Limb (tissue), 2 donors: ENCODE data around the gene OR2S2.
"Not testable (repeated sequence)": the region's sequence is repeated elsewhere in the genome, so short reads cannot be mapped to it uniquely, and the experiment has no call there.

Source experiments
- DNase-seq, 2 donors: peaks; one replicate each; pipeline ENCODE4 v3.0.0-alpha.2; 2016; ENCODE audit errors: extremely low spot score in 2 of 2

OR2S2 gene

DNA sequence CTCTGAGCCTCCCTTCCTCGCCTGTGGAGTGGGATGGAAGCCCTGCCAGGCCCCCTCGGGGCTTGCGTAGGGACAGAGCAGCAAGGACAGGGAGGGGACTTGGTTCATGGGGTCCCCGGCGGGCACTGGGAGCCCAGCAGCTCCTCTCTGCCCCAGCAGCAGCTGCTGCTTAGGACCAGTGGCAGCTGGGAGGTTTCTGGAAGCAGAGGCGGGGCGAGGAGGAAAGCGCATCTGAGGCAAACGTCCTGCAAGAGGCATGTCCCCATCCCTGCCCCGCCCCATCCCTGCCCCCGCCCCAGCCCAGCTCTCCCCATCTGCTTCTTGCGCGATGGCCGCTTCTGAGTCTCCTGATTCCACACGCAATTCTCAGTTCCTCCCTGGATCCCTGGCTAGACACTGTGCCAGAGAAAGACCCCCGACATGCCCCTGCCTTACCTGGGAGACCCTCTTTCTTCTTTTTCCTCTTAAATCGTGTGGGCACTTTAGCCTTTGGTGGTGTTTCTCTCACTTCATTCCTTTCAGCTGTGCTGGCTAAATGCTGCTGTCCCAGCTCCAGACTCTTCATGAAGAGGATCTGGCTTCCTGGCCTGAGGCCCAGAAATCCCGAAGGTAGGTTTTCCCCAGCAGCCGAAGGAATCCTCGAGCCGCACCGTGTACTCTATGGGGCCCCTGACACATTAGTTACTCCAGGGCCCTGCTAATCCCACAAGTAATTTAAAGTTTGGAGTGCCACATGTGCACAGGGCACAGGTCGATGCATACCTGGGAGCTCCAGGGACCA, 4.4 kb upstream of the OR2S2 start:
- DNase-seq = no peak

DNA sequence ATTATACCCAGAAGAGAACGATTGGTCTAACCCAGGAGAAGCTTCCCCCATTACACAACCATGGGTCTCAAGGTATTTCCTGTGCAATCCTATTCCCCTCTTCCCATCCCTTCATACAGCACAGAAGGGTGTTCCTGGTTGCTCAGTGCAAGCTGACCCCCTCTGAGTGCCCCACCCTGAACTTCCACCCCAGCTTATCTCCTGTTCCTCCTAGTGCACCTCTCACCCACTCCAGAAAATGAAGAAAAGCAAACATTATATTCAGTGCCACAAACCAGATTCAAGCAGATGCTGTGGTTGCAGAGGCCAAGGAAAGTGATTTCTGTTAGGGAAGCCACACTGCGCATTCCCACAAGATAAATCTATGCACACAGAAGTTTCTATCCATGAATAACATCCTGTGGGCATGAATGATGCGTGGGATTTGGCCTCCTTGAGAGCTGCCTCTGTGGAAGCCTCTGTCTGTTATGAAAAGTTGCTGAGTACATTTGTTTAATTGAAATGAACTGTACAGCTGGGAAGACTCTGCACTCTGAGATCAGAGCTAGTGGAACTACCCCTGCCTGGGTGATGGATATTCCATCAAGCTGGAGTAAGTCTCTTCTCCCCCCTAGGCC, 2.2 kb upstream of the OR2S2 start:
- no peak for DNase-seq

DNA sequence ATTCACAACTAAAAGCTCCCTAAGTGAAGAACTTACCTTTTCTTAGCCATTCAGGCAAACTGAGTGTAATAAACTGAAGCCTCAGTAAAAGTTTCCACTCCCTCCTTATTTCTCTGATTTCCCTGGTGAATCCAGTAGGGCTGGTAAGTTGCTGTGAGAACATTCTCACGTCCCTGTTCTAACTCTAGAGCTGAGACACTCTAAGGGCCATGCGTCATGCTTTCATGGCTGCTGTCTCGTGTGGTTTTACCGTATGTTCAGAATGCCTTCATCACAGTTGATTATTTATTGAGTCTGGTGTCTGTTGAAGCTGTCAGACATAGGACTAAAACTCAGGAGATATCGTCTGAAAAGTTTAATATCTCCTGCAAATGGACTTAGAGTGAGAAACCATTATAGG, 1.3 kb downstream of the OR2S2 start:
- no peak for DNase-seq

DNA sequence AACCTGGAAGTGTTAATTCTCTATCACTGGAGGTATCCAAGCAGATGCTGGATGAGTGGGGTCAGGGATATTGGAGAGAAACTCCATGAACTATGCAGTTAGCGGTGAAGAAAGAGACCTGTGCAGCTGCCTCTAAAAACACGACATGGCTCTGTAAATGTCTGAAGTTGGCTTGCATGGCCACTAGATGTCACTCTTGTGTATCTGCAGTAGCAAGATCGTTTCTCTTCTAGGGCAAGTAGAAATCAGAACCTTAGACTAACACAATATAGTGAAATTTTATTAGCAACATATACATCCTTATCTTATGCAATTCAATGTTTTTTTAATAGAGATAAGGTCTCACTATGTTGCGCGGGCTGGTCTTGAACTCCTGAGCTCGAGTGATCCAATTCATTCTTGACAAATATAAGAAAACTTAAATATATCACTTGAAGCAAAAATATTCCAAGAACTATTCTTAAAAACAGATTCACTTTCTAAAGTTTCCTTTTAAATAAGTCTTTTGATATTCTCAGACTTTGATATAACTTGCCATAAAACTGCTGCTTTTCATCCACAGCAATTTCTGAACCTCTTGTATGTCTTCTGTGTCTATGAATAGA, 2.9 kb downstream of the OR2S2 start:
- peak; percentile 59 to 91 for DNase-seq

DNA sequence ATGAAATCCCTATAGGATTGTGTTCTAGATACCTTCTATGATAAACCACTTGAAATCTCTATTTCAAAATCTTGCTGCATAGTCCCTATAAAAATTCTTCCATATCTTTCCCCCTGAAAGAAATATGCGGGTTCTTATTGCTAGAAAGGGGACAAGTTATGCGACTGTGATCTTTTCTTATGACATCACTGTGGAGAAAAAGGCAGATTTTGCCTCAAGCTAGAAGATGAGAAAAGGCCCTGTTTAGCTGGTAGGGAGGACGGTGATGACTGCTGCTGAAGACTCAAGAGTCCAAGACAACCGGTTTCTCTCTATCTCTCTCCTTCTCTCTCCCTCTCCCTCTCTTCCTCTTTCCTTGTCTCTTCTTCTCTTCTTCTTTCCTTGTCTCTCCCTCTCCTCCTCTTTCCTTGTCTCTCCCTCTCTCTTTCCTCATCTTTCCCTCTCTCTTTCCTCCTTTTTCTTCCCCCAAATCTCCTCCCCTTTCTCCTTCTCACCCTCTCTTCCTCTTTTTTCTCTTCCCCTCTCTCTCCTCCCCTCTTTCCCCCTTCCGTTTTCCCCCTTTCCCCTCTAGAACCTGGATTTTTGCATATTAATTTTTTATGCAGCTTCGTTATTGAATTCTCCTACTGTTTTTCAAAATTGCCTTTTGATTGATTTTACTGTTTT, 5.3 kb downstream of the OR2S2 start:
- DNase-seq = no peak

DNA sequence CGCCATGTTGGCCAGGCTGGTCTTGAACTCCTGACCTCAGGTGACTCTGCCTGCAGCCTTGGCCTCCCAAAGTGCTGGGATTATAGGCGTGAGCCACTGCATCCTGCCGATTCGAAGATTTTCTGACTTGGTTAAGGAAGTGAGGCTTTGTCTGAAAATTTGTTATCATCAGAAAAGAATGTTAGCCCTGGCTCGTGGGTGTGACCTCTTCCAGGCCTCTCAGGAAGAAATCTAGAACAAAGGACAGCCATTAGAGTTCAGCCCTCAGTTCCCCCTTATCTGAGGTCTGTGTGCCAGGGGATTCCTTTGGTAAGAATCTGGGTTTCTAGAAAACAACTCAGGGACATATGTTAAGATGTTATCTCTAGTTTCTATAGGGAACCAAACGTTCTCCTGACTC, 6.2 kb downstream of the OR2S2 start:
- DNase-seq = no peak

DNA sequence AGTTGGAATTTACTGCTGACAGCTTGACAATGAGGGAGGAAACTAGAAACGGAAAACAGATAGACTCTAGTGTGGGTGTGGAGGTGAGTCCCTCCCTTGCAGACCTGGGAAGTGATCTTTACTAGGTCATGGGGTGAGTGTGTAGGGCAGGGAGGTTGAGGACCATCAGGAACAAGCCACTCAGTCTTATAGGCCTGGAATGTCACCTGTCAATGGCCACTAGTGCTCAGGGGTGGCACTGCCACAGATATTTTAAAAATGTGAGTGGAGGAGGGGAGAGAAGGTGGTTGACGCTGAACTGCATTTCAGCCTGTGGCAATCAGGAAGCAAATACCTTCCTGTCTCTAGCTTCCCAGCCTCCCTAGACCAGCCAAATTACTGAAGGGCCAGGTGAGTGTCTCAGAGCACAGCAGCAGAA, 9.0 kb downstream of the OR2S2 start:
- DNase-seq = no peak

DNA sequence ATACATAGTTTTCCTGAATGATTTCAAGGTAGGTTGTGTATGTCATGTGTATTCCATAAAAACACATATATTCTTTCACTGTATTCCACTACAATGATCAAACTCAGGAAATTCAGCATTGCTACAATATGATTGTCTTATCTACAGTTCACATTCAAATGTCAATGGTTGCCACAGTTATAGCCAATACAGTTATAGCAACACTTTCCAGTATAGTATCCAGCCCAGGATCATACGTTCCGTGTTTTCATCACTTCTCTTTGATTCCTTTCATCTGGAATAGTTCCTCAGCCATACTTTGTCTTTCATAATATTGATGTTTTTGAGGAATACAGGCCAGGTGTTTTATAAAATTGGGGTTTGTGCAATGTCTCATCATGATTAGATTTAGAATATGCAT, 9.5 kb downstream of the OR2S2 start:
- DNase-seq = no peak

DNA sequence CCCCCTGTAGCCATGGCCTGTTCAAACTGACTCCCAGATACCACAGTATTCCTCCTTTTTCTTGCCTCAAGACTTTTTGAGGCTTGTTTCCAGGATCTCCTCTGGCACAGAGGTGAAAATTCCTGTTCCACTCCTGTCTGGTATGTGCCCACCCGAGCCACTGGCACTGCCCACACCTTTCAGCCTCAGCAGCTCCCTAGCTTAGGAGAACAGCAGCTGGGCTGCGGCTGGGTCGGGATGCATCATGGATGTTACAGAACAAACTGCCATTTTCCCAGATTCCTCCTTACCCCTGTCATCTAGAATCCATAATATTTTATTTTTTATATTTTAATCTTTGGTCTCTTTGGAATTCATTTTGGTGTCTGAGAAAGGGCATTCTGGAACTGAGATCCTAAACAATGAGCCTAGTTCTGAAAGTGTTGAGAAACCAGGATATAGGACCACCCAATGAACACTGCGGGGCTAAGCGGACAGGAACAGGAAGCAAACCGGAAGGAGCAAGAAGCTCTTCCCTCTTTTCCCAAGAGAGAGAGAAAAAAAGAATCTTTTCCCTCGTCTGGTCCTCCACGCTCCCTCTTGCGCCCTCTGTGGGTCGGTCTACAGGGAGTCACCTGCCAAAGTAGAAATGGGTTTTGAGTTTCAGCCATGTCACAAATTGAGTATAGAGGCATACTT, 12.5 kb downstream of the OR2S2 start:
- DNase-seq = peak; percentile 75 to 83

DNA sequence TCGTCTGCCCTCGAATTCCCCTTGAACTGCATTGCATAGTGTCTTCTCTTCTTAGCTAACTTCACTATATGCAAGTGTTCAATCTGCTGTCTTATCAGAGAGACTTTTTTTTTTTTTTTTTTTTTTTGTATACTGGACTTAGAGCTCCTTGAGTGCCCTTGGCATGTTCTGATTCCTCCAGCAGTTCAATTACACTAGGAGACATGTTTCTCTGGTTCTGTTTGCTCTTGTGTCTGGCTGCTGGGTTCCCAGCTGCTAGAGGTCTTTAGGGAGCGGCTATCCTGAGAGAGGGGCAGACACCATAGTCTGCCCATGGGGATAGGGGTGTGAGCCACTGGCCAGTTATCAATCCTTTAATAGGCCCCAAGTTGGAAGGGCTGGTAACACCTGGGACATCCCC, 13.1 kb downstream of the OR2S2 start:
- DNase-seq = no peak

DNA sequence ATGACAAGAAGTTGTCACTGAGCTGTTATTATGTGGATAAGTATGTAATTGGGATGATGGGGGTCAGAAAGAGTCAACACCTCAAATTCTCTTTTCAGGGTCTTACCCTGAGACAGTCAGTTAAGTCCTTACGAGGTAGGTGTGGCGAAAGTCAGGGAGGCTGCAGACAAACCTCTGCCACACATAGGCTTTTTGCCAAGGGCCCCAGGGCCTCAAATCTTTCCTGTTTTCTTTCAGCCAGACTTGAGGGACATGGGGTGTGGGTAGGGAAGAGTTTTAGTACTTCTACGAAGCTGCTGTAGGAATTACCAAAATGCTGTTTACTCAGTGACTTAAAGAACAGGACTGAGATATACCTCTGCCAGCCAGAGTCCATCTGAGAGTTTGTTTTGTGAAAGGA, 13.8 kb downstream of the OR2S2 start:
- no peak for DNase-seq

DNA sequence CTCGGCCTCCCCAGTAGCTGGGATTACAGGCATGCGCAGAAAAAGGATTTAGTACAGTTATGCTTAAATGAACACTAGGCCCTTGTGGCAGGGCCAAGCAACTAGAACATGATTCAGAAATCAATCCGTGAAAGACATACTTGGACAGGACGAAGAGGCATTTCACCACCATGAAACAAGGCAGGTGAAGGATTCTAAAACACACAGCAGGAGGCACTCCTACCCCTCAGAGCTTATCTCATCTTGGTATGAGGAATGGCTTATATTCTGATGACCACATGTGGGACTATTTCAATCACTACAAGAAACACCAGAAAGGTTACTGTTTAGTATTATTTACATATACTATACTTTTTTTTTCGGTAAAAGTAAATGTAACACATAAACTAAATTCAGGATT, 15.7 kb downstream of the OR2S2 start:
- DNase-seq = no peak

DNA sequence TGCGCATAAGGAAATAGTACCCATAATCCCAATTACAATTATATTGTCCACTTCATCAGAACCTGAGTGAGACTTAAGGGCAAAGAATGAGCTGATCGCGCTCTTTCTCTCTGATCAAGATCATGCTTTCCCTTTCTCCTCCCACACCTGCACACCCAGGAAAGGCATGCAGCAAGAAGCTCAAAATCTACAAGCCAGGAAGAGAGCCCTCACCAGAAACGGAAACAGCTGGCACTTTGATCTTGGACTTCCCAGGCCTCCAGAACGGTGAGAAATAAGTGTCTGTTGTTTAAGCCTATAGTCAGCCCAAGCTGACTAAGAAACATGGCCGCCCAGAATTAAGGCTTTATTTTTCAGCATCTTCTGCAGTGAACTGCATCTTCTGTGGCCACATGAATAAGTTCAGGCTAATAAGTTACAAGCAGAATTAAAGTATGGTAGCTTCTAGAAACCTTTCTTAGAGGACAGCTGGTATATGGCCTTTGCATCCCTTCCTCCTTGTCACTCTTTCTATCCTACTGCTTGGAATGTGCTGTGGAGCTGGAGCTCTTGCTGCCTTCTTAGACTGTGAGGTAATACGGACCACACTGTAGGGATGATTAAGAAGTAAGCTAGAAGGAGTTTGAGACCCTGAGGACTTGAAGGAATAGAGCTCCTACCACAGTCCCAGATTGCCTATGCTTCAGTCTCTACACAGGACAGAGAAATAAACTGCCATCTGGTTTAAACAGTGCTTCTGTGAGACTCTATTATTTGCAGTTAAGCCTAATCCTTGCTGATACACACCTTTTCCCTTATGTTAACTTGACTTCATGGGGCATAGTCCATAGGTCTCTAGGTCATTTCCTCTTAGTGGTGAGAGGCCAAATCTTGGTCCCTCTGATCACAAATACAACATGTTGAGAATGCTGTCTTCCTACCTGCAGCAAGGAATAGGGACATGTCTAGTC, 17.2 kb downstream of the OR2S2 start:
- no peak for DNase-seq

DNA sequence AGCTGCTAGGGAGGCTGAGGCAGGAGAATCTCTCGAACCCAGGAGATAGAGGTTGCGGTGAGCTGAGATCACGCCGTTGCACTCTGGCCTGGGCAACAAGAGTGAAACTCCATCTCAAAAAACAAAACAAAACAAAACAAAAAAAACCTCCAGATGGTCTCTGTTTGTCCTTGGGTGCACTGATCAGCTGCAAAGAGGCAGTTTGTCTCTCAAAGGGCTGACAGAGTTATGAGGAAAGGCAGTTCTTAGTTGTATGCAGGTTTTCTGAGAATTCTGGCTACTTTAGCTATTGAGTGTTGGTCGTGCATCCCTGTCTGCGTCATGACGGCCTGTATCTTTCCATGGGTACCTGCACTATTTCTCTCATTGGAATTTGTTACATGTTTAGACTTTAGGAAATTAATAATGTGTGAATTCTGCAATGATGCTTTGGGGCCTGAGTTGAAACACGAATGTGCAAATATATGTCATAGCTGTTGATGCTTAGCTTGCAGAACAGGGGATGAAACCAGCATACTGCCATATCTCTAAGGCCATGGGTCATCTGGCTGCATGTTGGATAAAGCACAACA, 18.2 kb downstream of the OR2S2 start:
- DNase-seq = no peak

DNA sequence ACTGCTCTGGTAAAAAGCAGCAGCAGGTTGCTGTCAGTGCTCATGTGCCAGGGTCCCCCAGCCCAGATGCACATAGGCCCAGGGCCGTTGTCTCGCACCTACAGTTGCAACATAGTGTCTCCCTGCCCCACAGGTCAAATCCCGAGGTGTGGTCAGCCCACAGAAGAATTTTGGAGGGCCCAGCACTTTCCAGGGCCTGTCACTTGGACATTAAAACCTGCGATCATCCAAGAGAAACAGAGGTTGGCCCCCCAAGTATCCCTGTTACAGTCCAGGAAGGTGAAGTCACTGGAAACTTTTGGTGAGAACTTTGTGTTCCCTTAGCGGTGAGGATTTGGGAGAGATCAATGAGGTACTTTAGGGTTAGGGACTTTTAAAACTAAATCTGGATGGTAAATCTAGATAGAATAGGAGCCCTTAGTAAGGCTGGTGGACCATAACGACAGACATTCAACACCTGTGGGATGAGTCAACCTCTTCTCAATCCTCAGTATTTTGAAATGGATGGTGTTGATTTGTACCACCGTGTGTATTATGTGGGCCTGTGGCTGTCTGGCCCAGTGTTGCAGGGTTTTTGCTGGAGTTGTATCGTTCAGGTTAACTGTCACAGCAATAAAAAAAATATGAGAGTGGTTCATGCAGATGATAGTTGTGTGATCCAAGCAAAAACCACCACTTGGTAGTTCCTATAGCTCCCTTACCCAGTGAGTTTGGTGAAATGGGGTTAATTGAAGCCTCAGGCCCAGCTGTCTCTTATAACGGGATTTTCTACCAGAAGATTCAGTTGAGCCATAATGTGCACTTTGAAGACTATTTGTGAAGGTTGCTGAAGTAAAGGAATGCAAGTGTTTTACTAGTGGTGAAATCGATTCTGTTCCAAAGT, 19.2 kb downstream of the OR2S2 start:
- DNase-seq = no peak

DNA sequence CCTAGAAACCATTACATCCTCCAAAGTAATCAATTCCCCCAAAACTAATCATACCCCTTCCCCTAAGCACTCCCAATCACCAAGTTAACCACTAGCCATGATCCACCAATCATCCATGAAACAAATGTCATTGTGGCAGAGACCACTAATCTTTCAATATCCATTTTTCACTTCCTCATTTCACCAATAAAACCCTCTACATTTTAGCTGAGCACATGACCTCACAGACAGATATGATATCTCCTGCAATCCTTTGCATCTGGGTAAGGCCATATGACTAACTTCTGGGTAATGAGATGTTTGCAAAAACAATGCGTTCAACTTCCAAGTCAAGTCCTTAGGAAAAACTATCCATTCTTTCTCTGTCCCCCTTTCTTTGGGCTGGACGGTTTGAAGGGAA, 20.7 kb downstream of the OR2S2 start:
- DNase-seq = no peak

DNA sequence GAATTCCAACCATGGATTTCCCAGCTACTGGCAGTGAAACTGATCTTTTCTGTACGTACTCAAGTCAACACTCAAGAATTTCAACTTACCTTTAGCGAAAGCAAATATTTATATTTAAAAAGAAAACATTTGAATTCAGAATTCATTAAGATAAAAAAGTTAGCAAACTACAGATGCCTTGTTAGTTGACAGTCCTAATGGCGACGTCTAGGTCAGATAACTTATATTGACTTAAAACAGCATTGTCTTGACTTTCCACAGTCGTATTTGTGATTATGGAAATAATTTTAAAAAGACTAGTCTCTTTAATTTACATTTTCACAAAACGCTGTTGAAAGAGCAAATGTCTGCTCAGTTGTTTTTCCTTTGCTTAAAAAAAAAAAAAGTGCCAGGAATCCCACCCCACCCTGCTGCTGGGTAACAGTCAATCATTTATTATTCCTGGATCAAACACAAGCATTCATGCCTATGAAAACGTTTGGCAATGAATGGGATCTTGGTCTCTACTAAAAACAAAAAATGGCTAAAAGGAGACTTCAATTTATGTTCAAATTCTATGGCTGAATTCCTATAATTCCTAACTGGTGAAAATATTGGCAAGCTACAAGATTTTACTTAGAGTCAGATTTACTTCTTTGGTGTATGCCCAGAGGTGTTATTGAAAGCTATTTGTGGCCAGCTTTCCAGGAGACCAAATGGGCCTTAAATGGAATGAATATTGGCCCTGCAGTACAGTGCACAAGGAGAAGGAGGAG, 22.0 kb downstream of the OR2S2 start:
- peak in 1 of 2 donors; percentile 49 for DNase-seq

DNA sequence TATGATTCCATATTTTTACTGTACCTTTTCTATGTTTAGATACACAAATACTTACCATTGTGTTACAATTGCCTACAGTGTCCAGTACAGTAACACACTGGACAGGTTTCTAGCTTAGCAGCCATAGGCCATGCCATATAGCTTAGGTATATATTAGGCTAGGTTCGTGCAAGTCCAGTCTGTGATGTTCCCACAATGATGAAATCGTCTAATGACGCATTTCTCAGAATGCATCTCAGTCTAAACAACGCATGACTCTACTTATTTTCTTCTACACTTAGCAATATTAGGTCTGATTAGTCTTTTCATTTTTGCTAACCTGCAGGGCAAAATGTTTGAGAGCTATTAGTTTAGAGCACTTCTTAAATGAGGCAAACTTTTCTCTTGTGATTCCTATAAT, 22.7 kb downstream of the OR2S2 start:
- no peak for DNase-seq

DNA sequence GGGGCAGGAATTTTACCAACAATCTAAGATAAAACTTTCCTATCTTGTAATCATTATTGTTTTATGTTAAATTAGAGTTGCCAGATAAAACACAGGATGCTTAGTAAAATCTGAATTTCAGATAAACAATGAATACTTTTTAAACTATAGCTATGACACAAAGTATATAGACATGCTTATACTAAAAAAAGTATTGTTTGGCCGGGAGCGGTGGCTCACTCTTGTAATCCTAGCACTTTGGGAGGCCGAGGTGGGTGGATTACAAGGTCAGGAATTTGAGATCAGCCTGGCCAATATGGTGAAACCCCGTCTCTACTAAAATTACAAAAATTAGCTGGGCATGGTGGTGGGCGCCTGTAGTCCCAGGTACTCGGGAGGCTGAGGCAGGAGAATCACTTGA, 23.9 kb downstream of the OR2S2 start:
- DNase-seq = not testable (repeated sequence)
